ENCODE data around the gene BMP2K.

GRCh38 chr4:78742300-78742699, 33.9 kb upstream of the BMP2K start:
- no peak for TF ChIP-seq RARB (CRISPR knock-in tag; IDR thresholded peaks at IDR 0.05)
- TF ChIP-seq BACH2 (CRISPR knock-in tag; IDR thresholded peaks at IDR 0.05; ENCODE audit: borderline replicate concordance) = no peak
- no peak for TF ChIP-seq CSRNP3 (CRISPR knock-in tag; IDR thresholded peaks at IDR 0.05)
- TF ChIP-seq POU6F1 (CRISPR knock-in tag; IDR thresholded peaks at IDR 0.05; ENCODE audit: borderline replicate concordance, low read depth) = no peak
- no peak for TF ChIP-seq CREB5 (CRISPR knock-in tag; IDR thresholded peaks at IDR 0.05; ENCODE audit: low read depth)
- TF ChIP-seq ZNF565 (CRISPR knock-in tag; conservative IDR thresholded peaks at IDR 0.05; ENCODE audit: low read depth) = no peak
- TF ChIP-seq ARNTL (CRISPR knock-in tag; IDR thresholded peaks at IDR 0.05; ENCODE audit: borderline replicate concordance, low read depth) = no peak
- no peak for TF ChIP-seq ZFP30 (CRISPR knock-in tag; IDR thresholded peaks at IDR 0.05)
- no peak for TF ChIP-seq TSHZ2 (CRISPR knock-in tag; IDR thresholded peaks at IDR 0.05)
- TF ChIP-seq ZC3H10 (CRISPR knock-in tag; IDR thresholded peaks at IDR 0.05) = no peak
- TF ChIP-seq TCF4 (CRISPR knock-in tag; IDR thresholded peaks at IDR 0.05; ENCODE audit: borderline replicate concordance) = no peak
- no peak for TF ChIP-seq PATZ1 (CRISPR knock-in tag; IDR thresholded peaks at IDR 0.05; ENCODE audit: borderline replicate concordance)
- no peak for TF ChIP-seq SNAI2 (CRISPR knock-in tag; IDR thresholded peaks at IDR 0.05)

All from SK-N-SH treated with all-trans-retinoic acid at 6 μM for 48 hours (cell line).